Eye (tissue), 1 donor: ENCODE results near the gene RAPGEF3.

Experiments used
- DNase-seq: peaks from one replicate; pipeline ENCODE4 v3.0.0-alpha.2; 2015

Gene RAPGEF3

GRCh38 chr12:47717443-47718193 is 41.1 kb downstream of the RAPGEF3 start:
- DNase-seq = peak; percentile 85

- DNase-seq = no peak
Observed at GRCh38 chr12:47717046-47717442, 41.6 kb downstream of the RAPGEF3 start.

GRCh38 chr12:47715877-47716548 is 42.7 kb downstream of the RAPGEF3 start:
- DNase-seq = no peak

DNA sequence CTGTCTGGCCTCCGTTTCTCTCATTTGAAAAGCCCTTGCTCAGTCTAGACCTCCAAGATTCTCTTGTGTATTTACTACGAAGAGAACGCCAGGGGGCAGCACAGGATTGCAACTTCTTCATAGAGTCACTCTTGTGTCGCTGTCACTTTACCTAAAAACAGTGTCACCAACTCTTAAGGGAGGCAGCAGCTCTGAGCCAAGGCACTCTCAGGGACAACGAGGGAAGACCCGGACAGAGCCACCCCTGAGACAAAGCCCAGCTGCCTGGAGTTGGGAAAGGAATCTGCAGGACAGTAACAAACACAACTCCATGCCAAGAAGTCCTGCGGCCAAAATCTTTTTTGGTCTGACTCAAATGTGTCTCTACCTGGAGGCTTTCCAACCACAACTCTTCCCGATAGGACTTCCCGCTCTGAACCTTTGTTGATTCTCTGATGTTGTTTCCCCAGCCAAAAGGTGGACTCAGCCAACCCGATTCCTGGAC is 43.2 kb downstream of the RAPGEF3 start:
- DNase-seq = peak; percentile 93

DNA sequence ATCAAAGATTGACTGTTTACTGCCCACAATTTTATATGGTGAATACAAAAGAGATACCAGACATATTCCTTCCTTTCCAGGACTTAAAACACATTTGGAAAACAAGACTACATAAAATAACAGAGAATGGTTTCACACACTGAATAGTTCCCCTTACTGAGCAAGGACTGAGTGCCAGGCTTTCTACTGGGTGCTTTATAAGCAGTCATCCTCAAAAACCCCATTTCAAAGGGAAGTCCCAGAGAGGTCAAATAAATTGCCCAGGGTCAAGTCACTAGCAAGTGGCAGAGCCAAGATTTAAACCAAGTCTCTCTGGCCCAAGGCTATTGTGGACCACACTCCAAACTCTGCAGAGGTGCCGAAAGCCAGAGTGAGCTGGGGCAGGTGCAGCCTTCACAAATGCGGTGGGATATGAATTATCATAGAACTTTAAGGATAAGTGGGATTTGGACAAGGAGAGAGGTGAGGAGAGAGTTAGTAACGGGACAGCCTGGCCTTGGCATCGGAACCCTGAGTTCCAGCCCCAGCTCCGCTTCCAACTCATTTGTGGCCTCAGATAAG is 43.8 kb downstream of the RAPGEF3 start:
- no peak for DNase-seq

- DNase-seq = no peak
Observed at GRCh38 chr12:47712171-47712570, 46.5 kb downstream of the RAPGEF3 start.

DNA sequence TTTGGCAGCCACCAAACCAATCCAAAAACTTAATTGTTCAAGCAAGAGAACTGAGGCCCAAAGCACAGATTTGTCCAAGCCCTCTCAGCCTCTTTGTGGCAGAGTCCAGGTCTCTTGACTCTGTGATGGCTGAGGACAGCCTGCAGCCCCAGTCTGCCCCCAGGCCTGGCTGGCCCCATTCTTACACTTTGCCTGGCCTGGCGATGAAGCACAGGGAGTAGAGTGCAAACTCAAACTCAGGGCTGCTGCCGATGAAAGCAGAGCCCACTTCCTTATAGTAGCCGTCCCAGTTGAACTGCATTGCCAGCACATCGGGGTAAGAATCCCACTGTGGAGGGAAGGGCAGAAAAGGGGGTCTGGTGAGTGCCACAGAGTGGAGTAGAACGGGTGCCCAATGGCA is 47.2 kb downstream of the RAPGEF3 start:
- no peak for DNase-seq

DNA sequence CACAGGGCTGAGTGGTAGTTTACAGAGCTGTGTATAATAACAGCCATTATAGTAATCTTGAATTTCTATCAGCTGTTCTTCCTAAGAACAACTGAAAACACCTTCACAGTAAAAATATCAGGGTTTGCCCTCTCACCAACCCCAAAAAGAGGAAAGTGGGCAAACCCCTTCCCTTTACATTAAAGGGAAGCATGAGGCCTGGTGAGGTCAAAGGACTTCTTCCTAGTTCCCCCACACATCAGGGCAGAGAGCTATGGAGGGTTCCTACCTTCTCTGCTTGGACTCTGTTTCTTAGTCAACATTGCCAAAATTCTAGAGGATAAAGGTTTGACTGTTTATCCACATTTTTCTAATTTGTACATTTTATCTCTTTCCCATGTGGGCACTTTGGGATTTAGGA is 48.4 kb downstream of the RAPGEF3 start:
- no peak for DNase-seq

GRCh38 chr12:47709671-47710070 is 49.0 kb downstream of the RAPGEF3 start:
- no peak for DNase-seq

- DNase-seq = no peak
Observed at GRCh38 chr12:47709237-47709636, 49.4 kb downstream of the RAPGEF3 start.

GRCh38 chr12:47707905-47708543 is 50.7 kb downstream of the RAPGEF3 start:
- no peak for DNase-seq

DNA sequence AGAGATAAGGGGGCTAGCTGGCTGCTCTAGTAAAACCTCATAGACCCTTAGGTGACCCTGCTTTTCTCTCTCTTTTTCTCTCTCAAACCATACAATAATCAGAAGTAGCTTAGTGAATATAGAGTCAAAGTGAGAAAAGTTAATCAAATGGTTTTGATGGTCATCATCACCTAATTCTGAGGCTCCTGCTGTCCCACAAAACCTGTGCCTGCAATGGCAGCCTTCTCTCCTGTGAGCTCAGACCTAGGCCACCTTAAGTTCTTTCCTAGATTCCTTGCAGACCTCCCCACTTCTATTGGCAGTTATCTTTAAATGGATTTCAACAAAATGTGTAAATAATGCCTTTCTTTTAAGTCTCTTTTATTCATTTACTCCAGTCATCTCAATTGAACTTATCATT is 51.3 kb downstream of the RAPGEF3 start:
- DNase-seq = no peak

GRCh38 chr12:47705566-47706425 is 52.9 kb downstream of the RAPGEF3 start, which contains the start of gene RPAP3:
RPAP3 (minus strand) TSS chr12:47706030; CDS start chr12:47702840, 3,190 bp downstream.
- DNase-seq = peak; percentile 97

DNA sequence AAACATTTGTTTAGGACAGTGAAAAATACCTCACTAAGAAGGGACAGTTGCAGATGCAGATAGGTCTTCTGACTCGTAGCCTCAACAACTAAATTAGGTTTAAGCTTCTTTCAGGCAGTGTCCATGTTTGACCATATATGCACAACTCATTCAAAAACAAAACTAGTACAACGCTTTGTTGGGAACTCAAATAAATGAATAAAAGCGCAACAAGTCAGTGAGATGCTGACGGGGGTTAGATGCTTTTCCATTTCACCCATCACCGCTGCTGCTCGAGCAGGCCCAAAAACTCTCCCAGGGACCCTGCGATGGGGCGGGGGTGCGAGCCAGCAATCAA is 53.5 kb downstream of the RAPGEF3 start:
- DNase-seq = no peak

DNA sequence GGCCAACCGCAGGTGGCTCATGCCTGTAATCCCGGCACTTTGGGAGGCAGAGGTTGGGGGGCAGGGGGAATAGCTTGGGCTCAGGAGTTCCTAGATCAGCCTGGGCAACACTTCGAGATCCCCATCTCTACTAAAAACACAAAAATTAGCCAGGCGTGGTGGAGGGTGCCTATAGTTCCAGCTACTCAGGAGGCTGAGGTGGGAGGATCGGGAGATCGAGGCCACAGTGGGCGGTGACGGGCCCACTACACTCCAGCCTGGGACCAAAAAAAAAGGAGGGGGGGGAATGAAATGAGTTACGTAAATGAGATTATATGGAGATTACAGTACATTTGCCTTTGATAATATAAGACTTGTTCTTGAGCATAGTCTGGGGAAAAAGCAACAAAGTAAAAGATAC is 54.0 kb downstream of the RAPGEF3 start:
- DNase-seq = no peak

- no peak for DNase-seq
Observed at GRCh38 chr12:47700263-47700662, 58.4 kb downstream of the RAPGEF3 start.

- DNase-seq = no peak
Observed at GRCh38 chr12:47698631-47699030, 60.0 kb downstream of the RAPGEF3 start.

DNA sequence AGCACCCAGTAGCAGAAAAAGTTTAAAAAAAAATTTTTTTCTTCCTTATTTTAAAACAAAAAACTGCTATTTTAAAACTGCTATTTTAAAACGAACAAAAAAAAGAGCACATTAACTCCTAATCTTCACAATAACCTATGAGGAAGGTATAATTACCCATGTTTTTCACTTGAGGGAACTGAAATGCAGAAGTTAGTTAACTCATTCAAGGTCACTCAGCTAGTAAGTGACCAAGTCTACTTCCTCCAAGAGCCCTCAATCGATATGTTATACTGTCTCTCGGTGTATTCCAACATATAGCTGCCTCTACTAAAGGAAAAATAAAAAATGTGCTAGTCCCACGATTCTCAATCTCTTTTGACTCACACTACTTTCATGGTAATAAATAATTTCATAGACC is 60.6 kb downstream of the RAPGEF3 start:
- DNase-seq = no peak

DNA sequence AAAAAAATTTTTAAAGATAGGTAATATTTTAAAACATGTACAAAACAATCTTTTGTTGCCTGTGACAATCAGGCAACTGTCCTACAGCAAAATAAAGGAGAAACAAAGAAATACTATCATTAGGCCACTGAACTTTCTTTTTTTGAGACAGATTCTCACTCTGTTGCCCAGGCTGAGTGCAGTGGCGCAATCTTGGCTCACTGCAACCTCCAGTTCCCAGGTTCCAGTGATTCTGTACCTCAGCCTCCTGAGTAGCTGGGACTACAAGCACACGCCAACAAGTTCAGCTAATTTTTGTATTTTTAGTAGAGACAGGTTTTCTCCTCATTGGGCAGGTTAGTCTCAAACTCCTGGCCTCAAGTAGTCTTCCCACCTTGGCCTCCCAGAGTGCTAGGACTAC is 69.5 kb downstream of the RAPGEF3 start:
- DNase-seq = no peak

DNA sequence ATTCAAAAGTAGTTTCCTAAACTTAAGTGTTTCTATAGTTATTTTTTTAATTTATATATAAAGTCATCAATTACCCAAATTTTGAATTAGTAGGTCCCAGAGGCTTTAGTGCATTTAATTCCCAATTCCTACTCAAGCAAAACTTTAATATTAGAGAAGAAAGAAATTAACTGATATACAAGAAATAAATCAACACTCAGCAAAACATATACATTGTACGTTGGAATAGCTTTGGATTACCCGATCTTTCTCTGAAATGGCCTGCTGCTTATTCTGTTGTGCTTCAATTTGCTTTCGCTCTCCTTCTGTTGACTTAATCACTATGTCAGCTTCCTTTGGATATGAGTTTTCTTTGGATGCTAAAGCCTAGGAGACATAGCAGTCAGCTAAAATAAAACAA is 71.0 kb downstream of the RAPGEF3 start:
- DNase-seq = no peak

DNA sequence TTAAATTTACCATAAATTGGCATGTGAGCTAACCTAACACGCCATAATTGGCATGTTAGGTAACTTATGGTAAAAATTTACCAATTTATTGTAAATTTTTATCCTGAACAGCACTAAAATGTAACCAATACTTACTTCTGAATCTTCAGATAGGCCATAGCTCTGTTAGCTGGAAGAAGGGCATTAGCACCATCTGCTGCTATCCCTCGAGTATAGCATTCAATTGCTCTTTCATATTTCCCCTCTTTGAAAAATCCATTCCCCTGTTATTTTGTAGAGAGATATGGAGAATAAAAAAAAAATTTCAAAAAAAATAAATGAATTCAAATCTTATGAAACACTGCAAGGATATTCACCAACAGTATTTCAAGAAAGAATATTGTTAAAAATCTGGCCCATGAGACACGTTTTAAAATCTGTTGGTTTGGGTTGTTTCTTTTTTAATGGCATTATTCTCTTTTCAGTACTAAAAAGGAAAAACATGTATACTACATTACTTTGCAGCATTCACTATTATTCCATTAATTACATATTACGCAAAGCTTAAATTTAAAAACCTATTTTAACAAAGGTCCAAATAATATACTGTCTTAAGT is 71.9 kb downstream of the RAPGEF3 start:
- DNase-seq = peak; percentile 75
